Small intestine (tissue), 7 donors: ENCODE results near the gene CEP85L. TPM values are rescaled to one million over a fixed set of nuclear protein-coding genes. Genes with fewer than 3 reads are reported as not detected.

Experiments used
- DNase-seq, 2 donors: peaks; one replicate each; pipeline versions ENCODE4 v3.0.0 to v3.0.0-alpha.2; 2013
- FAIRE-seq: peaks from 2 replicates; lab custom pipeline; 2012; peaks lifted over from hg19 to GRCh38; lab: Jason Lieb, UNC
- H3K27ac ChIP-seq, 3 donors: one replicate each; pipeline ENCODE4 v1.5.1; 2013; ENCODE audit warnings: low read length in 2 of 3, mild to moderate bottlenecking in 2 of 3, control low read depth in 1 of 3, inconsistent platforms in 1 of 3, low read depth in 1 of 3, moderate library complexity in 1 of 3
- H3K27me3 ChIP-seq, 3 donors: one replicate each; pipeline ENCODE4 v1.6.1; 2013; ENCODE audit warnings: low read length in 3 of 3, inconsistent platforms in 1 of 3; ENCODE audit not compliant: control insufficient read depth in 3 of 3, insufficient read depth in 3 of 3
- H3K36me3 ChIP-seq, 3 donors: one replicate each; pipeline ENCODE4 v1.6.1; 2013; ENCODE audit warnings: low read length in 3 of 3, inconsistent platforms in 1 of 3, low read depth in 1 of 3, mild to moderate bottlenecking in 1 of 3, moderate library complexity in 1 of 3; ENCODE audit not compliant: control insufficient read depth in 3 of 3, insufficient read depth in 2 of 3
- H3K4me1 ChIP-seq, 3 donors: one replicate each; pipeline ENCODE4 v1.6.1; 2013; ENCODE audit warnings: low read length in 2 of 3, inconsistent platforms in 1 of 3, low read depth in 1 of 3, mild to moderate bottlenecking in 1 of 3, moderate library complexity in 1 of 3; ENCODE audit not compliant: control insufficient read depth in 3 of 3, insufficient read depth in 2 of 3
- H3K4me3 ChIP-seq, 3 donors: one replicate each; pipeline ENCODE4 v1.5.1; 2013; ENCODE audit warnings: low read length in 3 of 3, control low read depth in 1 of 3, inconsistent platforms in 1 of 3, low read depth in 1 of 3, mild to moderate bottlenecking in 1 of 3, moderate library complexity in 1 of 3
- H3K9me3 ChIP-seq, 2 donors: one replicate each; pipeline ENCODE4 v1.6.1; 2013; ENCODE audit warnings: low read depth in 1 of 2, low read length in 1 of 2; ENCODE audit not compliant: control insufficient read depth in 2 of 2, insufficient read depth in 1 of 2
- WGBS, 3 donors: extraction: QIAGEN DNeasy Blood & Tissue Kit; methylation state at CpG; one replicate each; pipeline ENCODE4 v1.1.7; 2013; 5-methylcytosine and 5-hydroxymethylcytosine counted together
- polyA plus RNA-seq, 4 donors: library from polyadenylated mRNA; stranded (reverse) in 3 of 4; unstranded in 1 of 4; fragments of 200-250 nt in 3 of 4; fragments of 120-200 nt in 1 of 4; gene quantifications; one replicate each; pipeline versions ENCODE4 v1.2.1 to v1.2.3, GENCODE V29; 2013
- donor health status: healthy with polysubstance abuse.
- donor health status: control.
- donor health status: control.
- donor health status: Bipolar disorder and iron deficiency.
- donor health status: healthy.

The CEP85L gene
- polyA plus RNA-seq, 4 donors = 0.22 to 2.2 (median 0.66) TPM

DNA sequence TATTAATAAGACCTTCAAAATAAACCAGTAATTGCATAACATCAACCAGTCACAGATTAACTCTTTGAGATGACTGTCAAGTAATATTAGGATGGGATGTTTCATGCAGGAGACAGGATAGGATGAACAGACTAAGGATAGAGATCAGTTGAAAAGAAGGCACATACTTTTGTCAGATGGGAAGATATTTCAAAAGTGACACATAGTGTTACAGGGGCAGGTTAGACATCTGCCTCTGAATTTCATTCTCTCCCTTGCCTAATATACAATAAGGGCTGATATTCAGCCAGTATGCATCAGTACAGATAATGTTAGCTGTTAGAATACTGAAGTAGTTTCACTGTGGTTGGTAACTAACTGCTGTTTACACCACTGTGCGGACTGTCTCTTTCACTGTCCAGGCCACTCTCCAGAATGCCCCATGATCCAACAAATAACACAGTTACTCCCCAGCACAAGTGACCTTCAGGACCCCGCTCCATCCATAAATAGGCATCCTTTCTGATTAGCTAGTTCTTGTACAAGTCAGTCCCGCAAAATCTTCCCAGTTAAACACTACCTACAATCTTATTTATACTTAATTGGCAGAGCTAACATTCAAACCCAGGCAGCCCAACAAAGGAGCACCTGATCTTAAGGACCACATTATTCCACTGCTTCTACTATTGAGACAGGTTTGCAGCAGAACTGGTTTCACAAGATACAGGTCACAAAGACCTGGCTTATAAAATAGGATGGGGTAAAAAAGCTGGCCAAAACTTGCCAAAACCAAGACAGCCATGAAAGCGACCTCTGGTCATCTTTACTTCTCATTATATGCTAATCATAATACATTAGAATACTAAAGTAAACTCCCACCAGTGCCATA, 125.2 kb downstream of the CEP85L start:
- Histone ChIP-seq H3K9me3 (no peaks in the 10 kb centered on the region), H3K4me3 (no peak overlapping the region), H3K27ac (peak overlapping the region in 1 of 3 donors; percentile 14), H3K36me3 (no peaks in the 10 kb centered on the region), H3K27me3 (no peaks in the 10 kb centered on the region), H3K4me1 (no peaks in the 10 kb centered on the region)
- WGBS, 3 donors = 82 to 87% (median 86%) methylated on average over 4 of the region's 4 CpGs
- DNase-seq (no peak), FAIRE-seq (no peak)

GRCh38 chr6:118524686-118525085, 126.7 kb downstream of the CEP85L start:
- no peaks in the 10 kb centered on the region for H3K4me1 ChIP-seq
- no peak overlapping the region for H3K4me3 ChIP-seq
- no peaks in the 10 kb centered on the region for H3K27me3 ChIP-seq
- H3K36me3 ChIP-seq = no peaks in the 10 kb centered on the region
- FAIRE-seq = no peak
- no peaks in the 10 kb centered on the region for H3K9me3 ChIP-seq
- WGBS, 3 donors = 63 to 67% (median 64%) methylated on average over 2 of the region's 2 CpGs
- DNase-seq = no peak
- H3K27ac ChIP-seq = no peak overlapping the region

GRCh38 chr6:118523216-118523615, 128.2 kb downstream of the CEP85L start:
- H3K27me3 ChIP-seq = no peaks in the 10 kb centered on the region
- FAIRE-seq (no peak), DNase-seq (no peak)
- WGBS, 3 donors = 77 to 86% (median 80%) methylated on average over 5 of the region's 5 CpGs
- H3K4me1 ChIP-seq = no peaks in the 10 kb centered on the region
- no peaks in the 10 kb centered on the region for H3K36me3 ChIP-seq
- no peak overlapping the region for H3K27ac ChIP-seq
- H3K9me3 ChIP-seq = no peaks in the 10 kb centered on the region
- no peak overlapping the region for H3K4me3 ChIP-seq

- FAIRE-seq = no peak
- Histone ChIP-seq H3K36me3 (no peaks in the 10 kb centered on the region), H3K4me3 (no peak overlapping the region), H3K9me3 (no peaks in the 10 kb centered on the region), H3K27me3 (no peaks in the 10 kb centered on the region), H3K4me1 (no peaks in the 10 kb centered on the region), H3K27ac (no peak overlapping the region)
- 92 to 96% (median 95%) methylated on average over 4 of the region's 4 CpGs for WGBS, 3 donors
- DNase-seq = no peak
These were observed 129.0 kb downstream of the CEP85L start for GRCh38 chr6:118522422-118522821.

- FAIRE-seq (no peak), DNase-seq (no peak)
- H3K4me3 ChIP-seq = no peak overlapping the region
- no peaks in the 10 kb centered on the region for H3K4me1 ChIP-seq
- no peaks in the 10 kb centered on the region for H3K36me3 ChIP-seq
- WGBS, 3 donors = 84 to 88% (median 84%) methylated on average over 3 of the region's 3 CpGs
- no peak overlapping the region for H3K27ac ChIP-seq
- no peaks in the 10 kb centered on the region for H3K9me3 ChIP-seq
- H3K27me3 ChIP-seq = no peaks in the 10 kb centered on the region
These were observed 136.7 kb downstream of the CEP85L start for GRCh38 chr6:118514689-118515088.

- Histone ChIP-seq H3K9me3 (no peaks in the 10 kb centered on the region), H3K27ac (no peak overlapping the region), H3K27me3 (no peaks in the 10 kb centered on the region), H3K36me3 (no peaks in the 10 kb centered on the region), H3K4me3 (no peak overlapping the region), H3K4me1 (no peaks in the 10 kb centered on the region)
- WGBS, 3 donors = 92 to 98% (median 96%) methylated on average over 4 of the region's 4 CpGs
- FAIRE-seq (no peak), DNase-seq (no peak)
These were observed 139.3 kb downstream of the CEP85L start for GRCh38 chr6:118511930-118512715.

DNA sequence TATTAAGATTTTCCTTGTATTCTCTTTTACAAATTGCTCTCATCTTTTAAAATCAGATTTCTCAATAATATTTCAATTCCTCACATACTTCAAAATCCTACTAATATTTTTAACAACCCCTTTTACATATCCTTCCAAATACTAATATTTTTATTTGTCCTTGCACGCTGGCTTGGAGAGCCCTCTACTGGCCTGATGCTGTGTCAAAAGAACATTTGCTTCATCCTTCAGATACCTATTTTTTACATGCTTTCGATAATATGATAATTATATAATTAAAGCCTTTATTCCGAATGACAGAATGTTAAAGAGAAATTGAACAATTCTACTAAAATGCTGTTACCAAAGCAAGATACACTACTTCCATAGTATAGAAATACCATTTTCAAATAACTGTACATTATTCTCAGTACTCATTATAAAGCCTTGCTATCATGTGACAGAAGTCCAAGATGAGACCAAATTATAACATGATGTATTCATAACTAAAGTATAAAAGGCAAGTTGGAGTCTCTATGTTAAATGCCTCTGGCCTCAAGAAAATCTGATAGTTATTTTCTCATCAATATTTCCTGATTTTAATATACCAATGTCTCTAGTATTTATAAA, 142.3 kb downstream of the CEP85L start:
- Histone ChIP-seq H3K4me3 (no peak overlapping the region), H3K27me3 (no peaks in the 10 kb centered on the region), H3K36me3 (peaks cover 0 to 2% (median 0%) of the 10 kb centered on the region in 3 donors), H3K9me3 (no peaks in the 10 kb centered on the region), H3K27ac (no peak overlapping the region), H3K4me1 (no peaks in the 10 kb centered on the region)
- FAIRE-seq = no peak
- WGBS, 3 donors = 36 to 58% (median 57%) methylated on average over 3 of the region's 3 CpGs
- peak; percentile 3 to 10 for DNase-seq

DNA sequence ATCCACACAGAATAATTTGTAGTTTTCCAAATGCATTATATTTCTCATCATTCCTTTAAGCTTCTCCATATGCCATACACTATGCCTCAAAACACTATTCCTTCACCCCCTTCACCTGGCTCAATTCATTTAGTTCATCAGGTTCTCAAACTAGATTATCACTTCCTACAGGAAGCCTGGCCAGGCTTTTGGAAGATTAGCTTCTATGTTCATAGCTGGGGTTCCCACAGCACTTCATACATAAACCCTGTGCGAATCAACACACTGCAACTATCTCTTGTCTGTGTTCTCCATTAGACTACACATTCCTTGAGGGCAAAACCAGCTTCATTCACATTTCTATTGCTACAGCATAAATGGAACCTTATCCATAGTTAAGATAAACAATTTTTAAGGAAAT, 143.8 kb downstream of the CEP85L start:
- H3K4me3 ChIP-seq = no peak overlapping the region
- no peaks in the 10 kb centered on the region for H3K9me3 ChIP-seq
- no peak for FAIRE-seq
- no peaks in the 10 kb centered on the region for H3K4me1 ChIP-seq
- WGBS, 3 donors = 89 to 100% (median 93%) methylated on average over 1 of the region's 1 CpG
- no peak for DNase-seq
- H3K36me3 ChIP-seq = peaks cover 0 to 2% (median 0%) of the 10 kb centered on the region in 3 donors
- H3K27me3 ChIP-seq = no peaks in the 10 kb centered on the region
- no peak overlapping the region for H3K27ac ChIP-seq
